ENCODE measurements around the gene ATAD3C.
"Not testable (repeated sequence)": the region's sequence is repeated elsewhere in the genome, so short reads cannot be mapped to it uniquely, and the experiment has no call there.

ATAD3C gene

GRCh38 chr1:1426496-1427105 is 22.9 kb upstream of the ATAD3C start:
- TF ChIP-seq CTCF (IDR thresholded peaks at IDR 0.05) (no peak), ZFX (IDR thresholded peaks at IDR 0.05; ENCODE audit: borderline replicate concordance) (no peak)
- H3K27ac ChIP-seq = no peak overlapping the region

- H3K27ac ChIP-seq = no peak overlapping the region
- TF ChIP-seq ZFX (IDR thresholded peaks at IDR 0.05; ENCODE audit: borderline replicate concordance) = no peak
Observed at GRCh38 chr1:1427106-1427819, 22.2 kb upstream of the ATAD3C start.

- TF ChIP-seq CTCF (IDR thresholded peaks at IDR 0.05) (no peak), ZFX (IDR thresholded peaks at IDR 0.05; ENCODE audit: borderline replicate concordance) (no peak)
- no peak overlapping the region for H3K27ac ChIP-seq
Observed at GRCh38 chr1:1427820-1428148, 21.7 kb upstream of the ATAD3C start.

- H3K27ac ChIP-seq = no peak overlapping the region
- TF ChIP-seq ZFX (IDR thresholded peaks at IDR 0.05; ENCODE audit: borderline replicate concordance) (no peak), CTCF (IDR thresholded peaks at IDR 0.05) (no peak)
Observed at GRCh38 chr1:1428174-1428573, 21.3 kb upstream of the ATAD3C start.

GRCh38 chr1:1428967-1429366 is 20.5 kb upstream of the ATAD3C start:
- H3K27ac ChIP-seq = not testable (repeated sequence)

GRCh38 chr1:1429671-1430073 is 19.8 kb upstream of the ATAD3C start:
- TF ChIP-seq ZFX (IDR thresholded peaks at IDR 0.05; ENCODE audit: borderline replicate concordance) (no peak), CTCF (IDR thresholded peaks at IDR 0.05) (no peak)
- no peak overlapping the region for H3K27ac ChIP-seq

GRCh38 chr1:1430114-1430982 is 19.1 kb upstream of the ATAD3C start:
- TF ChIP-seq CTCF (IDR thresholded peaks at IDR 0.05) (no peak), ZFX (IDR thresholded peaks at IDR 0.05; ENCODE audit: borderline replicate concordance) (no peak)
- no peak overlapping the region for H3K27ac ChIP-seq

All from 22Rv1 (cell line).